Trophoblast cell (in vitro differentiated cells and primary cell): ENCODE results near the gene LMAN2L.

Experiments used
- DNase-seq, 2 donors: peaks; one replicate each; pipeline ENCODE4 v3.0.0-alpha.2; 2016
- H2AFZ ChIP-seq: 2 replicates; pipeline ENCODE4 v1.6.1; 2013; ENCODE audit warnings: low read length, moderate library complexity, mild to moderate bottlenecking; ENCODE audit not compliant: insufficient read depth, poor library complexity
- H2AK5ac ChIP-seq: 2 replicates; pipeline ENCODE4 v1.6.1; 2013; ENCODE audit warnings: mild to moderate bottlenecking, low read length
- H2BK120ac ChIP-seq: 2 replicates; pipeline ENCODE4 v1.6.1; 2013; ENCODE audit warnings: low read length, mild to moderate bottlenecking, moderate library complexity; ENCODE audit not compliant: insufficient read depth, poor library complexity
- H2BK12ac ChIP-seq: 2 replicates; pipeline ENCODE4 v1.6.1; 2013; ENCODE audit warnings: mild to moderate bottlenecking, low read length, moderate library complexity
- H2BK5ac ChIP-seq: 2 replicates; pipeline ENCODE4 v1.6.1; 2013; ENCODE audit warnings: low read length, low read depth, moderate library complexity, mild to moderate bottlenecking; ENCODE audit not compliant: poor library complexity
- H3K14ac ChIP-seq: 2 replicates; pipeline ENCODE4 v1.6.1; 2013; ENCODE audit warnings: mild to moderate bottlenecking, low read length
- H3K18ac ChIP-seq: 2 replicates; pipeline ENCODE4 v1.6.1; 2013; ENCODE audit warnings: mild to moderate bottlenecking, low read length
- H3K23ac ChIP-seq: 2 replicates; pipeline ENCODE4 v1.6.1; 2013; ENCODE audit warnings: low read length
- H3K27ac ChIP-seq: 2 replicates; pipeline ENCODE4 v1.5.1; 2013; ENCODE audit warnings: low read depth, mild to moderate bottlenecking, inconsistent platforms, low read length, moderate library complexity
- H3K27me3 ChIP-seq: 2 replicates; pipeline ENCODE4 v1.6.1; 2013; ENCODE audit warnings: inconsistent platforms, mild to moderate bottlenecking, low read length, moderate library complexity; ENCODE audit not compliant: insufficient read depth
- H3K36me3 ChIP-seq, 2 experiments: 1 replicate in 1 of 2; 2 replicates in 1 of 2; pipeline ENCODE4 v1.6.1; 2013; ENCODE audit warnings: low read length in 2 of 2, mild to moderate bottlenecking in 2 of 2, moderate library complexity in 1 of 2; ENCODE audit not compliant: insufficient read depth in 2 of 2, control insufficient read depth in 1 of 2
- H3K4ac ChIP-seq: 2 replicates; pipeline ENCODE4 v1.6.1; 2013; ENCODE audit warnings: low read depth, mild to moderate bottlenecking, low read length, moderate library complexity
- H3K4me1 ChIP-seq, 2 experiments: 1 replicate in 1 of 2; 2 replicates in 1 of 2; pipeline ENCODE4 v1.6.1; 2013; ENCODE audit warnings: low read length in 2 of 2, mild to moderate bottlenecking in 2 of 2, moderate library complexity in 1 of 2; ENCODE audit not compliant: insufficient read depth in 2 of 2, control insufficient read depth in 1 of 2
- H3K4me2 ChIP-seq: 2 replicates; pipeline ENCODE4 v1.6.1; 2013; ENCODE audit warnings: inconsistent platforms, mild to moderate bottlenecking, low read length, moderate library complexity
- H3K4me3 ChIP-seq: 2 replicates; pipeline ENCODE4 v1.5.1; 2013; ENCODE audit warnings: mild to moderate bottlenecking, low read depth, low read length, inconsistent platforms
- H3K79me1 ChIP-seq: one replicate; pipeline ENCODE4 v1.6.1; 2013; ENCODE audit warnings: low read length
- H3K79me2 ChIP-seq: 2 replicates; pipeline ENCODE4 v1.6.1; 2013; ENCODE audit warnings: low read length, mild to moderate bottlenecking; ENCODE audit not compliant: control insufficient read depth, insufficient read depth, poor library complexity
- H3K9ac ChIP-seq: 2 replicates; pipeline ENCODE4 v1.6.1; 2013; ENCODE audit warnings: mild to moderate bottlenecking, low read length
- H3K9me3 ChIP-seq: 2 replicates; pipeline ENCODE4 v1.6.1; 2013; ENCODE audit warnings: low read depth, mild to moderate bottlenecking, control low read depth, inconsistent platforms, low read length; ENCODE audit not compliant: insufficient read depth
- H4K12ac ChIP-seq: 2 replicates; pipeline ENCODE4 v1.6.1; 2013; ENCODE audit warnings: low read depth, mild to moderate bottlenecking, low read length, moderate library complexity
- H4K8ac ChIP-seq: 2 replicates; pipeline ENCODE4 v1.6.1; 2013; ENCODE audit warnings: low read depth, mild to moderate bottlenecking, low read length, moderate library complexity
- H4K91ac ChIP-seq: one replicate; pipeline ENCODE4 v1.6.1; 2013; ENCODE audit warnings: low read depth, mild to moderate bottlenecking, low read length, moderate library complexity
- WGBS: extraction: QIAGEN DNeasy Blood & Tissue Kit; methylation state at CpG from one replicate; pipeline ENCODE4 v1.1.7; 2013; ENCODE audit warnings: missing lambda C conversion rate; ENCODE audit not compliant: insufficient read length, insufficient coverage; ENCODE audit errors: extremely low coverage; 5-methylcytosine and 5-hydroxymethylcytosine counted together

Gene LMAN2L

DNA sequence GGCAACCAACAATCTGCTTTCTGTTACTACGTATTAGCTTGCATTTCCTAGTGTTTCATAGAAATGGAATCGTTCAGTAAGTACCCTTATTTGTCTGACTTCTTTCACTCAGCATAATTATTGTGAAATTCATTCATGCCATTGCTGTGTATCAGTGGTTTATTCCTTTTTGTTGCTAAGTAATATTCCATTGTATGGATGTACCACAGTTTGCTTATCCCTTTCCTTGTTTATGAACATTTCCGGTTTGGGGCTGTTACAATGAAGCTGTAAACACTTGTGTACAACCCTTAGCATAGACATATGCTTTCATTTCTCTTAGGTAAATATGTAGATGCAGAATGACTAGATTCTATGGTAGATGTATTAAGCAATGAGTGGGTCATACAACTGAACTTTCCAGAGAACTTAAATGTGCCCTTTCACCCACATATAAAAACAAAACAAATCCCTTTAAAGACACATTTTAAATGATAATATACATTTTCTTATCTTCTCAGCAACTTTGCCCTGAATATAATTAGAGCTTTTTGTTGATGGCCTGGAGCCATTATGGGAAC, 75.4 kb downstream of the LMAN2L start:
- no peak overlapping the region for H3K14ac ChIP-seq
- no peak overlapping the region for H2AFZ ChIP-seq
- no peaks in the 10 kb centered on the region for H3K36me3 ChIP-seq
- peaks cover under 1 to 3% of the 10 kb centered on the region in 2 experiments for H3K4me1 ChIP-seq
- no peak overlapping the region for H2AK5ac ChIP-seq
- H2BK5ac ChIP-seq = no peak overlapping the region
- H3K18ac ChIP-seq = no peak overlapping the region
- H3K27me3 ChIP-seq = no peaks in the 10 kb centered on the region
- peak; percentile 69 to 95 for DNase-seq
- no peak overlapping the region for H4K8ac ChIP-seq
- H3K9ac ChIP-seq = no peak overlapping the region
- no peak overlapping the region for H4K12ac ChIP-seq
- no peak overlapping the region for H3K4me3 ChIP-seq
- H2BK12ac ChIP-seq = no peak overlapping the region
- H2BK120ac ChIP-seq = no peak overlapping the region
- no peak overlapping the region for H3K4me2 ChIP-seq
- no peak overlapping the region for H4K91ac ChIP-seq
- H3K79me2 ChIP-seq = peaks cover 2% of the 10 kb centered on the region
- peaks cover 1% of the 10 kb centered on the region for H3K79me1 ChIP-seq
- no peak overlapping the region for H3K4ac ChIP-seq
- no peaks in the 10 kb centered on the region for H3K9me3 ChIP-seq
- H3K23ac ChIP-seq = no peak overlapping the region
- no CpG with 5 or more reads among the region's 3 CpGs for WGBS
- H3K27ac ChIP-seq = no peak overlapping the region

DNA sequence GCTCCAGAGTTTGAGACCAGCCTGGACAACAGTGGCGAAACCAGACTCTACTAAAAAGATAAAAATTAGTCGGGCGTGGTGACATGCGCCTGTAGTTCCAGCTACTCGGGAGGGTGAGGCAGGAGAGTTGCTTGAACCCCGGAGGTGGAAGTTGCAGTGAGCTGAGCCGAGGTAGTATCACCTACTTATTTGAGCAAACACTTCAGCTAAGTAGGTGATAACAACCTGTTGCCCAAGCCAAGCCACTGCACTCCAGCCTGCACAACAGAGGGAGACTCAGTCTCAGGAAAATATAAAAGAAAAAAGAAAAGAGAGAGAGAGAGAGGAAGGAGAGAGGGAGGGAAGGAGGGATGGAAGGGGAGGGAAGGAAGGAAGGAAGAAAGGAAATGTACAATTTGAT, 76.0 kb downstream of the LMAN2L start:
- Histone ChIP-seq H2BK12ac (no peak overlapping the region), H3K14ac (no peak overlapping the region), H3K23ac (no peak overlapping the region), H3K4me3 (no peak overlapping the region), H3K4me1 (no peaks in the 10 kb centered on the region), H3K9ac (no peak overlapping the region), H2AK5ac (no peak overlapping the region), H3K79me2 (peaks cover 2% of the 10 kb centered on the region), H4K91ac (no peak overlapping the region), H2BK5ac (no peak overlapping the region), H2BK120ac (no peak overlapping the region), H3K27ac (no peak overlapping the region), H3K36me3 (no peaks in the 10 kb centered on the region), H3K4ac (no peak overlapping the region), H3K27me3 (no peaks in the 10 kb centered on the region), H3K79me1 (peaks cover 1% of the 10 kb centered on the region), H3K4me2 (no peak overlapping the region), H3K18ac (no peak overlapping the region), H2AFZ (no peak overlapping the region), H3K9me3 (no peaks in the 10 kb centered on the region), H4K8ac (no peak overlapping the region), H4K12ac (no peak overlapping the region)
- WGBS = no CpG with 5 or more reads among the region's 7 CpGs
- DNase-seq = peak; percentile 28 to 56

- Histone ChIP-seq H3K27me3 (no peaks in the 10 kb centered on the region), H4K8ac (no peak overlapping the region), H2BK120ac (no peak overlapping the region), H3K9me3 (no peaks in the 10 kb centered on the region), H3K9ac (no peak overlapping the region), H4K91ac (no peak overlapping the region), H2AFZ (no peak overlapping the region), H2BK5ac (no peak overlapping the region), H3K4me2 (no peak overlapping the region), H3K23ac (no peak overlapping the region), H3K27ac (no peak overlapping the region), H3K4me3 (no peak overlapping the region), H4K12ac (no peak overlapping the region), H3K36me3 (no peaks in the 10 kb centered on the region), H3K79me2 (peaks cover 2% of the 10 kb centered on the region), H2BK12ac (no peak overlapping the region), H3K4me1 (no peaks in the 10 kb centered on the region), H3K14ac (no peak overlapping the region), H3K18ac (no peak overlapping the region), H3K4ac (no peak overlapping the region), H2AK5ac (no peak overlapping the region), H3K79me1 (no peaks in the 10 kb centered on the region)
- DNase-seq = peak in 1 of 2 donors; percentile 7
- WGBS = no CpG with 5 or more reads among the region's 5 CpGs
Measured at GRCh38 chr2:96663177-96663576, 76.7 kb downstream of the LMAN2L start.

- H3K4me1 ChIP-seq = no peaks in the 10 kb centered on the region
Measured at GRCh38 chr2:96662360-96662759, 77.5 kb downstream of the LMAN2L start.

More at GRCh38 chr2:96662360-96662759, 77.5 kb downstream of the LMAN2L start:
- H3K4me3 ChIP-seq = no peak overlapping the region
- no CpG with 5 or more reads among the region's 9 CpGs for WGBS
- H4K12ac ChIP-seq = no peak overlapping the region
- no peak overlapping the region for H3K4ac ChIP-seq
- H3K18ac ChIP-seq = no peak overlapping the region
- H3K14ac ChIP-seq = no peak overlapping the region
- no peak overlapping the region for H2AFZ ChIP-seq
- H2BK12ac ChIP-seq = no peak overlapping the region
- H3K79me2 ChIP-seq = peaks cover 2% of the 10 kb centered on the region
- H3K4me2 ChIP-seq = no peak overlapping the region
- H4K8ac ChIP-seq = no peak overlapping the region
- H2AK5ac ChIP-seq = no peak overlapping the region
- DNase-seq = no peak
- H2BK120ac ChIP-seq = no peak overlapping the region
- H3K36me3 ChIP-seq = no peaks in the 10 kb centered on the region
- H3K27ac ChIP-seq = no peak overlapping the region
- no peak overlapping the region for H2BK5ac ChIP-seq
- no peak overlapping the region for H3K9ac ChIP-seq
- H3K79me1 ChIP-seq = no peaks in the 10 kb centered on the region
- H3K23ac ChIP-seq = no peak overlapping the region
- H4K91ac ChIP-seq = no peak overlapping the region
- no peaks in the 10 kb centered on the region for H3K27me3 ChIP-seq
- no peaks in the 10 kb centered on the region for H3K9me3 ChIP-seq
